ENCODE data around the gene CBLN4. TPM values are rescaled to one million over a fixed set of nuclear protein-coding genes. Genes with fewer than 3 reads are reported as not detected.

The CBLN4 gene
- total RNA-seq, 1 donor from 2014 or later: not detected

- Mint-ChIP-seq H3K4me1 (ENCODE audit: unreplicated experiment) (no peaks in the 10 kb centered on the region), H3K4me3 (no peak overlapping the region), H3K9me3 (no peaks in the 10 kb centered on the region), H3K36me3 (no peaks in the 10 kb centered on the region), H3K27me3 (no peaks in the 10 kb centered on the region), H3K27ac (no peak overlapping the region)
- DNase-seq (ENCODE audit: extremely low spot score, unreplicated experiment): no peak
- no peak for TF ChIP-seq CTCF (conservative IDR thresholded peaks at IDR 0.05)
These were observed 3.4 kb downstream of the CBLN4 start for GRCh38 chr20:56001890-56002289.

GRCh38 chr20:56001106-56001785, 4.1 kb downstream of the CBLN4 start:
- DNase-seq (ENCODE audit: extremely low spot score, unreplicated experiment): no peak
- Mint-ChIP-seq H3K4me3 (no peak overlapping the region), H3K4me1 (ENCODE audit: unreplicated experiment) (no peaks in the 10 kb centered on the region), H3K9me3 (no peaks in the 10 kb centered on the region), H3K36me3 (no peaks in the 10 kb centered on the region), H3K27ac (no peak overlapping the region), H3K27me3 (no peaks in the 10 kb centered on the region)
- no peak for TF ChIP-seq CTCF (conservative IDR thresholded peaks at IDR 0.05)

- no peak for TF ChIP-seq CTCF (conservative IDR thresholded peaks at IDR 0.05)
- Mint-ChIP-seq H3K4me1 (ENCODE audit: unreplicated experiment) (no peaks in the 10 kb centered on the region), H3K27ac (no peak overlapping the region), H3K27me3 (no peaks in the 10 kb centered on the region), H3K9me3 (peaks cover 5% of the 10 kb centered on the region), H3K4me3 (no peak overlapping the region), H3K36me3 (no peaks in the 10 kb centered on the region)
- no peak for DNase-seq (ENCODE audit: extremely low spot score, unreplicated experiment)
These were observed 26.8 kb downstream of the CBLN4 start for GRCh38 chr20:55978550-55978949.

GRCh38 chr20:55977690-55978459, 27.4 kb downstream of the CBLN4 start:
- no peaks in the 10 kb centered on the region for H3K27me3 Mint-ChIP-seq
- DNase-seq (ENCODE audit: extremely low spot score, unreplicated experiment): no peak
- no peaks in the 10 kb centered on the region for H3K4me1 Mint-ChIP-seq (ENCODE audit: unreplicated experiment)
- H3K4me3 Mint-ChIP-seq: no peak overlapping the region
- no peak overlapping the region for H3K27ac Mint-ChIP-seq
- H3K9me3 Mint-ChIP-seq: peaks cover 5% of the 10 kb centered on the region
- TF ChIP-seq CTCF (conservative IDR thresholded peaks at IDR 0.05): no peak
- no peaks in the 10 kb centered on the region for H3K36me3 Mint-ChIP-seq

- TF ChIP-seq CTCF (conservative IDR thresholded peaks at IDR 0.05): no peak
- Mint-ChIP-seq H3K9me3 (peaks cover 8% of the 10 kb centered on the region), H3K4me3 (no peak overlapping the region), H3K4me1 (ENCODE audit: unreplicated experiment) (no peaks in the 10 kb centered on the region), H3K27me3 (no peaks in the 10 kb centered on the region), H3K36me3 (no peaks in the 10 kb centered on the region), H3K27ac (no peak overlapping the region)
- no peak for DNase-seq (ENCODE audit: extremely low spot score, unreplicated experiment)
These were observed 30.7 kb downstream of the CBLN4 start for GRCh38 chr20:55974491-55975202.

Measured in type B pancreatic cell (in vitro differentiated cells).